Tibial artery (tissue), 4 donors: ENCODE measurements around the gene KIF4A.

ENCODE experiments used
- DNase-seq, 2 donors: peaks; one replicate each; pipeline ENCODE4 v3.0.0-alpha.2; 2019
- H3K27ac ChIP-seq, 2 donors: fragments of 200-600 bp; sonication (generic) in 1 of 2; 1 replicate in 1 of 2; 2 replicates in 1 of 2; pipeline ENCODE4 v1.5.1; 2018 to 2019; ENCODE audit warnings: mild to moderate bottlenecking in 1 of 2
- H3K27me3 ChIP-seq, 2 donors: fragments of 200-600 bp; sonication (generic) in 1 of 2; one replicate each; pipeline versions ENCODE4 v1.5.1 to v1.6.0; 2016 to 2019
- H3K36me3 ChIP-seq, 3 donors: fragments of 200-600 bp; sonication (generic) in 2 of 3; one replicate each; pipeline ENCODE4 v1.5.1; 2016 to 2019; ENCODE audit warnings: mild to moderate bottlenecking in 2 of 3
- H3K4me1 ChIP-seq, 4 donors: fragments of 200-600 bp; sonication (generic) in 2 of 4; 1 replicate in 3 of 4; 2 replicates in 1 of 4; pipeline ENCODE4 v1.5.1; 2016 to 2019
- H3K4me3 ChIP-seq, 2 donors: fragments of 200-600 bp; sonication (generic) in 1 of 2; 1 replicate in 1 of 2; 2 replicates in 1 of 2; pipeline ENCODE4 v1.5.1; 2018 to 2019; ENCODE audit warnings: mild to moderate bottlenecking in 2 of 2
- H3K9me3 ChIP-seq, 3 donors: fragments of 200-600 bp; sonication (generic) in 1 of 3; one replicate each; pipeline ENCODE4 v1.5.1; 2016 to 2019
- intact Hi-C: fragments of 100-400 bp; cut with DNase I; formaldehyde crosslinking; loops from one replicate; pipeline ENCODE4 v1.15.0; 2023; ENCODE audit warnings: low total_unique reads
- TF ChIP-seq, protein P1 (sequence below), 2 experiments: fragments of 200-600 bp in 1 of 2; fragments of 450-650 bp in 1 of 2; IDR thresholded peaks; one replicate each; pipeline ENCODE4 v1.5.1; 2017 to 2019; ENCODE audit warnings: antibody characterized with exemption in 2 of 2, mild to moderate bottlenecking in 1 of 2, moderate library complexity in 1 of 2

Gene KIF4A

DNA sequence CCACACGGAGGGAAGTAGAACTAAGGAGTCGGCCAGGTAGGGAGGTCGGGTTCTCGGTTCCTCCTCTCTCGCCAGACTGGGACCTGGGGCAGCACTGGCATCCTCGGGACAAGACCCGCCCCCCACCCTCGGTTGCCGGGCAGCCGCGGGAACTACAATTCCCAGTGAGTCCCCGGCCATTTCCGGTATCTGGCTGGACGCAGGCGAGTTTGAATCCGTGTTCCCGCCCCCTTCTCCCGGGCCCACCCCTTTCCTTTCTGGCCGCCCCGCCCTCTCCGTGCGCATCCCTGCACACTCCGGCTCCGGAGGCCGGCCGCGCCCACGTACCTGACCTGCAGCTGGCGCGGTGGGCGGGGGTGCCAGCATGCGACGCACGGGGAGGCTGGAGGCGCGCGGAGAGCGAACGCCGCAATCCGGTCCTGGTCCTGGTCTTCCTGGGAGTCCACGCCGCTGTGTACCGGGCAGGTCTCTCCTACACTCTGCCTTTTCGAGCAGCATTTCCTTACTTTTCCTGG, 144.5 kb downstream of the KIF4A start:
- Histone ChIP-seq H3K27me3 (no peaks in the 10 kb centered on the region), H3K27ac (peak overlapping the region; percentile 88 to 96), H3K9me3 (no peaks in the 10 kb centered on the region), H3K4me1 (peaks cover 0 to 27% (median 7%) of the 10 kb centered on the region in 4 donors), H3K4me3 (peak overlapping the region; percentile 63 to 72), H3K36me3 (no peaks in the 10 kb centered on the region)
- TF ChIP-seq, protein P1, sequence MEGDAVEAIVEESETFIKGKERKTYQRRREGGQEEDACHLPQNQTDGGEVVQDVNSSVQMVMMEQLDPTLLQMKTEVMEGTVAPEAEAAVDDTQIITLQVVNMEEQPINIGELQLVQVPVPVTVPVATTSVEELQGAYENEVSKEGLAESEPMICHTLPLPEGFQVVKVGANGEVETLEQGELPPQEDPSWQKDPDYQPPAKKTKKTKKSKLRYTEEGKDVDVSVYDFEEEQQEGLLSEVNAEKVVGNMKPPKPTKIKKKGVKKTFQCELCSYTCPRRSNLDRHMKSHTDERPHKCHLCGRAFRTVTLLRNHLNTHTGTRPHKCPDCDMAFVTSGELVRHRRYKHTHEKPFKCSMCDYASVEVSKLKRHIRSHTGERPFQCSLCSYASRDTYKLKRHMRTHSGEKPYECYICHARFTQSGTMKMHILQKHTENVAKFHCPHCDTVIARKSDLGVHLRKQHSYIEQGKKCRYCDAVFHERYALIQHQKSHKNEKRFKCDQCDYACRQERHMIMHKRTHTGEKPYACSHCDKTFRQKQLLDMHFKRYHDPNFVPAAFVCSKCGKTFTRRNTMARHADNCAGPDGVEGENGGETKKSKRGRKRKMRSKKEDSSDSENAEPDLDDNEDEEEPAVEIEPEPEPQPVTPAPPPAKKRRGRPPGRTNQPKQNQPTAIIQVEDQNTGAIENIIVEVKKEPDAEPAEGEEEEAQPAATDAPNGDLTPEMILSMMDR (IDR thresholded peaks at IDR 0.05) = no peak
- peak; percentile 87 to 92 for DNase-seq
- intact Hi-C loops = no loop called here

- intact Hi-C loops = no loop called here
- H3K27ac ChIP-seq = peak overlapping the region; percentile 88 to 96
Observed at GRCh38 chrX:70434914-70435586, 145.1 kb downstream of the KIF4A start.

GRCh38 chrX:70436343-70436742, 146.4 kb downstream of the KIF4A start:
- H3K27ac ChIP-seq = peak overlapping the region; percentile 88 to 96
- intact Hi-C loops = no loop called here

More at GRCh38 chrX:70434914-70435586, 145.1 kb downstream of the KIF4A start:
- H3K36me3 ChIP-seq = no peaks in the 10 kb centered on the region
- DNase-seq = peak; percentile 54 to 80
- no peaks in the 10 kb centered on the region for H3K9me3 ChIP-seq
- no peaks in the 10 kb centered on the region for H3K27me3 ChIP-seq
- peaks cover 0 to 27% (median 7%) of the 10 kb centered on the region in 4 donors for H3K4me1 ChIP-seq
- H3K4me3 ChIP-seq = peak overlapping the region; percentile 63 to 72
- TF ChIP-seq, protein P1 (IDR thresholded peaks at IDR 0.05) = no peak

DNA sequence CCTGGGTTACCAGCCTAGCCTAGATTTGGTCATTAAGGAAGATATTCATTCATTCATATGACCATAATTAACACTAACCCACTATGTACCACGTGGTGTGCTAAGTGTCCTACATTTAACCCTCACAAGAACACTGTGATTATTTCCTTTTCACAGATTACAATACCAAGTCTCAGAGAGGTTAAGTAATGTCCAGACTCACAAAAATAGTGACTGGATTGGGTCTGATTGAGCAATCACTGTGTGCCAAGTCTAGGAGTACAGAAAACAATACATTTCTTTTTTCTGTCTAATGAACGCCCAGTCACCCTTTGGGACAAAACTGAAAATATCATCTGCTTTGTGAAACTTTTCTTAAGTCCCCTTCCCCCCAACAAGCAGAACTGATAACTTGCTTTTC, 147.1 kb downstream of the KIF4A start:
- H3K4me1 ChIP-seq = peaks cover 0 to 27% (median 7%) of the 10 kb centered on the region in 4 donors
- H3K9me3 ChIP-seq = no peaks in the 10 kb centered on the region
- H3K27ac ChIP-seq = peak overlapping the region; percentile 88 to 96
- no peak overlapping the region for H3K4me3 ChIP-seq
- no peaks in the 10 kb centered on the region for H3K36me3 ChIP-seq
- no peak for DNase-seq
- TF ChIP-seq, protein P1 (IDR thresholded peaks at IDR 0.05) = no peak
- H3K27me3 ChIP-seq = no peaks in the 10 kb centered on the region
- intact Hi-C loops = no loop called here

More at GRCh38 chrX:70436343-70436742, 146.4 kb downstream of the KIF4A start:
- TF ChIP-seq, protein P1 (IDR thresholded peaks at IDR 0.05) = no peak
- H3K27me3 ChIP-seq = no peaks in the 10 kb centered on the region
- peaks cover 0 to 27% (median 7%) of the 10 kb centered on the region in 4 donors for H3K4me1 ChIP-seq
- H3K4me3 ChIP-seq = no peak overlapping the region
- H3K36me3 ChIP-seq = no peaks in the 10 kb centered on the region
- DNase-seq = no peak
- H3K9me3 ChIP-seq = no peaks in the 10 kb centered on the region

GRCh38 chrX:70437921-70438665, 148.2 kb downstream of the KIF4A start:
- no peaks in the 10 kb centered on the region for H3K9me3 ChIP-seq
- H3K27ac ChIP-seq = peak overlapping the region in 1 of 2 donors; percentile 88
- no peak overlapping the region for H3K4me3 ChIP-seq
- no peaks in the 10 kb centered on the region for H3K36me3 ChIP-seq
- DNase-seq = no peak
- intact Hi-C loops = no loop called here
- H3K27me3 ChIP-seq = no peaks in the 10 kb centered on the region
- TF ChIP-seq, protein P1 (IDR thresholded peaks at IDR 0.05) = no peak
- H3K4me1 ChIP-seq = peaks cover 0 to 27% (median 7%) of the 10 kb centered on the region in 4 donors
